Measurements from ENCODE around the gene SIGLEC8. TPM values are rescaled to one million over a fixed set of nuclear protein-coding genes. Genes with fewer than 3 reads are reported as not detected.

SIGLEC8 gene
- total and polyA plus RNA-seq, 2 donors, result 2.1 TPM

Other genes with a start within 250 kb of the SIGLEC8 start
- 7.9 TPM for gene CD33, start 233.4 kb downstream of the SIGLEC8 start, total RNA-seq
- 7.1 TPM for gene CD33, start 233.4 kb downstream of the SIGLEC8 start, polyA plus RNA-seq
- 0.05 TPM for gene SIGLECL1, start 207.4 kb downstream of the SIGLEC8 start, total RNA-seq
- gene SIGLECL1, start 207.4 kb downstream of the SIGLEC8 start, polyA plus RNA-seq, result 0.09 TPM
- not detected for gene IGLON5, start 146.8 kb downstream of the SIGLEC8 start, total RNA-seq
- gene IGLON5, start 146.8 kb downstream of the SIGLEC8 start, polyA plus RNA-seq, result 0.25 TPM
- 0.42 TPM for gene VSIG10L, start 116.3 kb downstream of the SIGLEC8 start, total RNA-seq
- 5.7 TPM for gene VSIG10L, start 116.3 kb downstream of the SIGLEC8 start, polyA plus RNA-seq
- 89.2 TPM for gene ETFB, start 92.1 kb downstream of the SIGLEC8 start, total RNA-seq
- 121 TPM for gene ETFB, start 92.1 kb downstream of the SIGLEC8 start, polyA plus RNA-seq
- 0.76 TPM for gene CLDND2, start 89.5 kb downstream of the SIGLEC8 start, total RNA-seq
- gene CLDND2, start 89.5 kb downstream of the SIGLEC8 start, polyA plus RNA-seq, result 2.1 TPM
- 10.5 TPM for gene NKG7, start 85.8 kb downstream of the SIGLEC8 start, total RNA-seq
- gene NKG7, start 85.8 kb downstream of the SIGLEC8 start, polyA plus RNA-seq, result 11.6 TPM
- not detected for gene LIM2, start 70.5 kb downstream of the SIGLEC8 start, total RNA-seq
- gene LIM2, start 70.5 kb downstream of the SIGLEC8 start, polyA plus RNA-seq, result not detected
- gene C19orf84, start 67.9 kb downstream of the SIGLEC8 start, total RNA-seq, result 0.05 TPM
- 0.11 TPM for gene C19orf84, start 67.9 kb downstream of the SIGLEC8 start, polyA plus RNA-seq
- gene SIGLEC10, start 40.8 kb downstream of the SIGLEC8 start, total RNA-seq, result 7.6 TPM
- 19.0 TPM for gene SIGLEC10, start 40.8 kb downstream of the SIGLEC8 start, polyA plus RNA-seq
- gene CEACAM18, start 20.1 kb upstream of the SIGLEC8 start, total RNA-seq, result not detected
- gene CEACAM18, start 20.1 kb upstream of the SIGLEC8 start, polyA plus RNA-seq, result not detected
- 0.99 TPM for gene SIGLEC12, start 43.3 kb upstream of the SIGLEC8 start, total RNA-seq
- gene SIGLEC12, start 43.3 kb upstream of the SIGLEC8 start, polyA plus RNA-seq, result 1.1 TPM
- gene SIGLEC6, start 73.2 kb upstream of the SIGLEC8 start, total RNA-seq, result 0.28 TPM
- gene SIGLEC6, start 73.2 kb upstream of the SIGLEC8 start, polyA plus RNA-seq, result 0.27 TPM
- 4.8 TPM for gene ZNF175, start 112.8 kb upstream of the SIGLEC8 start, total RNA-seq
- gene ZNF175, start 112.8 kb upstream of the SIGLEC8 start, polyA plus RNA-seq, result 3.9 TPM
- gene SIGLEC5, start 171.9 kb upstream of the SIGLEC8 start, total RNA-seq, result 0.90 TPM
- gene SIGLEC5, start 171.9 kb upstream of the SIGLEC8 start, polyA plus RNA-seq, result not detected
- gene SIGLEC14, start 188.4 kb upstream of the SIGLEC8 start, total RNA-seq, result 1.6 TPM
- 7.3 TPM for gene SIGLEC14, start 188.4 kb upstream of the SIGLEC8 start, polyA plus RNA-seq
- gene SPACA6, start 234.9 kb upstream of the SIGLEC8 start, total RNA-seq, result 2.7 TPM
- gene SPACA6, start 234.9 kb upstream of the SIGLEC8 start, polyA plus RNA-seq, result 10.5 TPM

Data from thymus (tissue), 2 donors.